HL-60 (cell line): ENCODE results near the gene ITGB3.

ENCODE experiments used
- DNase-seq, 2 experiments: peaks; one replicate each; pipeline ENCODE4 v3.0.0-alpha.2; 2010 to 2020; ENCODE audit warnings: low read depth in 1 of 2, low spot score in 1 of 2
- H3K27ac ChIP-seq: fragments of 250-450 bp; sonication (Bioruptor Pico); replicated peaks from 2 replicates; pipeline ENCODE4 v1.5.1; 2020; ENCODE audit warnings: mild to moderate bottlenecking, moderate library complexity
- H3K27me3 ChIP-seq: fragments of 250-450 bp; sonication (Bioruptor Pico); 2 replicates; pipeline ENCODE4 v1.5.1; 2021; ENCODE audit warnings: mild to moderate bottlenecking, moderate library complexity; ENCODE audit not compliant: insufficient read depth, poor library complexity, severe bottlenecking
- H3K4me3 ChIP-seq: replicated peaks from 2 replicates; pipeline ENCODE4 v1.5.1; 2011; ENCODE audit warnings: mild to moderate bottlenecking, control low read depth, low read length; ENCODE audit not compliant: insufficient read depth
- CTCF ChIP-seq: IDR thresholded peaks from one replicate; pipeline ENCODE4 v1.5.1; 2011; ENCODE audit warnings: low read length, control low read depth, inconsistent platforms; ENCODE audit not compliant: insufficient read depth
- GABPA ChIP-seq: IDR thresholded peaks from 2 replicates; pipeline ENCODE4 v1.6.1; 2012; ENCODE audit warnings: low read depth
- POLR2AphosphoS5 ChIP-seq: IDR thresholded peaks from 2 replicates; pipeline ENCODE4 v1.6.1; 2012; ENCODE audit warnings: low read depth
- SPI1 ChIP-seq: IDR thresholded peaks from 2 replicates; pipeline ENCODE4 v1.6.1; 2012; ENCODE audit warnings: low read depth, mild to moderate bottlenecking, borderline replicate concordance
- TF ChIP-seq, protein P1 (sequence below): IDR thresholded peaks from 2 replicates; pipeline ENCODE4 v1.6.1; 2012; ENCODE audit warnings: low read depth; ENCODE audit not compliant: insufficient replicate concordance

The ITGB3 gene

GRCh38 chr17:47231866-47232265 lies 21.8 kb upstream of the ITGB3 start:
- H3K4me3 ChIP-seq: no peak overlapping the region
- TF ChIP-seq SPI1 (no peak), GABPA (no peak), POLR2AphosphoS5 (no peak), CTCF (no peak)
- TF ChIP-seq, protein P1, sequence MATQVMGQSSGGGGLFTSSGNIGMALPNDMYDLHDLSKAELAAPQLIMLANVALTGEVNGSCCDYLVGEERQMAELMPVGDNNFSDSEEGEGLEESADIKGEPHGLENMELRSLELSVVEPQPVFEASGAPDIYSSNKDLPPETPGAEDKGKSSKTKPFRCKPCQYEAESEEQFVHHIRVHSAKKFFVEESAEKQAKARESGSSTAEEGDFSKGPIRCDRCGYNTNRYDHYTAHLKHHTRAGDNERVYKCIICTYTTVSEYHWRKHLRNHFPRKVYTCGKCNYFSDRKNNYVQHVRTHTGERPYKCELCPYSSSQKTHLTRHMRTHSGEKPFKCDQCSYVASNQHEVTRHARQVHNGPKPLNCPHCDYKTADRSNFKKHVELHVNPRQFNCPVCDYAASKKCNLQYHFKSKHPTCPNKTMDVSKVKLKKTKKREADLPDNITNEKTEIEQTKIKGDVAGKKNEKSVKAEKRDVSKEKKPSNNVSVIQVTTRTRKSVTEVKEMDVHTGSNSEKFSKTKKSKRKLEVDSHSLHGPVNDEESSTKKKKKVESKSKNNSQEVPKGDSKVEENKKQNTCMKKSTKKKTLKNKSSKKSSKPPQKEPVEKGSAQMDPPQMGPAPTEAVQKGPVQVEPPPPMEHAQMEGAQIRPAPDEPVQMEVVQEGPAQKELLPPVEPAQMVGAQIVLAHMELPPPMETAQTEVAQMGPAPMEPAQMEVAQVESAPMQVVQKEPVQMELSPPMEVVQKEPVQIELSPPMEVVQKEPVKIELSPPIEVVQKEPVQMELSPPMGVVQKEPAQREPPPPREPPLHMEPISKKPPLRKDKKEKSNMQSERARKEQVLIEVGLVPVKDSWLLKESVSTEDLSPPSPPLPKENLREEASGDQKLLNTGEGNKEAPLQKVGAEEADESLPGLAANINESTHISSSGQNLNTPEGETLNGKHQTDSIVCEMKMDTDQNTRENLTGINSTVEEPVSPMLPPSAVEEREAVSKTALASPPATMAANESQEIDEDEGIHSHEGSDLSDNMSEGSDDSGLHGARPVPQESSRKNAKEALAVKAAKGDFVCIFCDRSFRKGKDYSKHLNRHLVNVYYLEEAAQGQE: no peak
- H3K27me3 ChIP-seq: no peaks in the 10 kb centered on the region
- no peak for DNase-seq
- H3K27ac ChIP-seq: no peak overlapping the region

- no peak for TF ChIP-seq GABPA
- no peak for TF ChIP-seq POLR2AphosphoS5
- TF ChIP-seq, protein P1: no peak
- no peak overlapping the region for H3K27ac ChIP-seq
- no peaks in the 10 kb centered on the region for H3K27me3 ChIP-seq
- DNase-seq: no peak
- H3K4me3 ChIP-seq: no peak overlapping the region
These were observed 21.2 kb upstream of the ITGB3 start for GRCh38 chr17:47232465-47232864.

DNA sequence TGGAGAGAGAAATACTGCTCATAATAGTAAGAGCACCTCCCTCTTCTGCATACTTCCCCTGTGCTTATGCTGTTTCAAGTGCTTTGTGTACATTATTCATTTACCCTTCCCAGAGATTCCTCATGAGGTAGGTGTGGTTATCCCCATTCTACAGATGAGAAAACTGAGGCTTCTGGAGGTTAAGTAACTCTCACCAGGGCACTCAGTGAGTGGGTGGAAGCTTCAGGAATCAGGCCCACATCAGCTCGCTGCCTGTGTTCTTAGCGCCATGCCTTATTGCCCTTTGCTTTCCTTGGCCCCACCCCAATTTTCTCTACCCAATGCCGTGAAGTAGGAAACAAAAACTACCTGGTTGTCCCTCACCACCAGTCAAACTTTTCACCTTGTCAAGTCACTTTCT lies 18.1 kb upstream of the ITGB3 start:
- H3K4me3 ChIP-seq: no peak overlapping the region
- TF ChIP-seq GABPA: no peak
- TF ChIP-seq, protein P1: no peak
- no peak for TF ChIP-seq POLR2AphosphoS5
- TF ChIP-seq CTCF: no peak
- TF ChIP-seq SPI1: no peak
- DNase-seq: no peak
- H3K27ac ChIP-seq: no peak overlapping the region
- H3K27me3 ChIP-seq: no peaks in the 10 kb centered on the region

DNA sequence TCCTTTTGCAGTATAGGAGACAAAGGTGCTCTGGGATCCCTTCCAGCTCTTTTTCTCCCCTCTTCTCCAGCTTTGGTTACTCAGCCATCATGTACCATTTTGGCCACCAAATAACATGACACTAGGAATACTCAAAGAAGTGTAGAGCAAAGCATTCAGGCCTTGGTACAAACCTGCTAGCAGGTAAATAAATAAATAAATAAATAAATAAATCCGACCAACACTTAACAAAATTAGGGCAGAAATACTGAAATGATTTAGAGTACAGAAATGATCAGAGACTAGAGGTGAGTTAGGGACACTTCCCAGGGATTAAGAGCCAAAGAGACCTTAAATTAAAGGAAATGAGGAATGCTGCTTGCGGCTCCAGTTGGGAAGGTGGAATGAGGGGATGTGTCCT lies 17.7 kb upstream of the ITGB3 start:
- no peak overlapping the region for H3K4me3 ChIP-seq
- no peak overlapping the region for H3K27ac ChIP-seq
- no peaks in the 10 kb centered on the region for H3K27me3 ChIP-seq
- DNase-seq: no peak
- TF ChIP-seq, protein P1: no peak
- TF ChIP-seq GABPA: no peak
